WTC11 (cell line): ENCODE results near the gene C4orf50. TPM values are rescaled to one million over a fixed set of nuclear protein-coding genes. Genes with fewer than 3 reads are reported as not detected.
A peak's percentile ranks its signal among the peaks of the same experiment; 100 is the strongest.

Experiments used
- ARID4B ChIP-seq: sonication (generic); formaldehyde crosslinking; IDR thresholded peaks from 2 replicates; pipeline ENCODE4 v1.8.0; 2023; ENCODE audit warnings: missing genetic modification reagents, mild to moderate bottlenecking, borderline replicate concordance
- CBFB ChIP-seq: sonication (generic); formaldehyde crosslinking; IDR thresholded peaks from 2 replicates; pipeline ENCODE4 v1.8.1; 2022; ENCODE audit warnings: mild to moderate bottlenecking, low read depth, missing genetic modification reagents
- CDX4 ChIP-seq: fragments of 250-450 bp; sonication (Bioruptor Pico); IDR thresholded peaks from 2 replicates; pipeline ENCODE4 v1.9.0; 2021; ENCODE audit warnings: moderate library complexity, mild to moderate bottlenecking, inconsistent platforms, borderline replicate concordance
- CREB1 ChIP-seq: sonication (generic); formaldehyde crosslinking; IDR thresholded peaks from 2 replicates; pipeline ENCODE4 v1.8.0; 2023; ENCODE audit warnings: mild to moderate bottlenecking, missing genetic modification reagents
- E2F5 ChIP-seq: sonication (generic); formaldehyde crosslinking; IDR thresholded peaks from 2 replicates; pipeline ENCODE4 v1.8.1; 2022; ENCODE audit warnings: mild to moderate bottlenecking, moderate library complexity, missing genetic modification reagents
- ELF4 ChIP-seq: sonication (generic); formaldehyde crosslinking; IDR thresholded peaks from 2 replicates; pipeline ENCODE4 v1.8.1; 2022; ENCODE audit warnings: low read depth, mild to moderate bottlenecking, moderate library complexity, missing genetic modification reagents
- ESRRA ChIP-seq: sonication (generic); formaldehyde crosslinking; IDR thresholded peaks from 2 replicates; pipeline ENCODE4 v1.8.1; 2022; ENCODE audit warnings: mild to moderate bottlenecking, missing genetic modification reagents, borderline replicate concordance
- FOXJ3 ChIP-seq: sonication (generic); formaldehyde crosslinking; IDR thresholded peaks from 2 replicates; pipeline ENCODE4 v1.9.0; 2021; ENCODE audit warnings: missing genetic modification reagents, mild to moderate bottlenecking, borderline replicate concordance
- GABPB1 ChIP-seq: sonication (generic); formaldehyde crosslinking; IDR thresholded peaks from 2 replicates; pipeline ENCODE4 v1.8.1; 2023; ENCODE audit warnings: mild to moderate bottlenecking, missing genetic modification reagents
- GTF2I ChIP-seq: fragments of 250-450 bp; sonication (Bioruptor Pico); conservative IDR thresholded peaks from 2 replicates; pipeline ENCODE4 v1.4.0; 2021; ENCODE audit warnings: mild to moderate bottlenecking
- KAT7 ChIP-seq: sonication (generic); formaldehyde crosslinking; IDR thresholded peaks from 2 replicates; pipeline ENCODE4 v1.8.1; 2023; ENCODE audit warnings: missing genetic modification reagents, mild to moderate bottlenecking, borderline replicate concordance
- MAX ChIP-seq: sonication (generic); formaldehyde crosslinking; IDR thresholded peaks from 2 replicates; pipeline ENCODE4 v1.8.0; 2022; ENCODE audit warnings: mild to moderate bottlenecking, missing genetic modification reagents
- MXD4 ChIP-seq: fragments of 250-450 bp; sonication (Bioruptor Pico); IDR thresholded peaks from 2 replicates; pipeline ENCODE4 v1.8.0; 2021; ENCODE audit warnings: mild to moderate bottlenecking, moderate library complexity, borderline replicate concordance
- NFATC4 ChIP-seq: fragments of 250-450 bp; sonication (Bioruptor Pico); IDR thresholded peaks from 2 replicates; pipeline ENCODE4 v1.9.0; 2021; ENCODE audit warnings: mild to moderate bottlenecking
- NFE2L1 ChIP-seq: sonication (generic); formaldehyde crosslinking; IDR thresholded peaks from 2 replicates; pipeline ENCODE4 v1.8.1; 2023; ENCODE audit warnings: missing genetic modification reagents
- NFYB ChIP-seq: sonication (generic); formaldehyde crosslinking; conservative IDR thresholded peaks from 2 replicates; pipeline ENCODE4 v1.8.0; 2022; ENCODE audit warnings: low read depth, missing genetic modification reagents
- SMAD4 ChIP-seq: sonication (generic); formaldehyde crosslinking; IDR thresholded peaks from 2 replicates; pipeline ENCODE4 v1.8.0; 2022; ENCODE audit warnings: mild to moderate bottlenecking, missing genetic modification reagents
- STAT6 ChIP-seq: sonication (generic); formaldehyde crosslinking; conservative IDR thresholded peaks from 2 replicates; pipeline ENCODE4 v1.8.1; 2023; ENCODE audit warnings: mild to moderate bottlenecking, low read depth, missing genetic modification reagents, moderate library complexity
- USF1 ChIP-seq: sonication (generic); formaldehyde crosslinking; IDR thresholded peaks from 2 replicates; pipeline ENCODE4 v1.8.0; 2022; ENCODE audit warnings: mild to moderate bottlenecking, missing genetic modification reagents
- ZBTB43 ChIP-seq: sonication (generic); formaldehyde crosslinking; IDR thresholded peaks from 2 replicates; pipeline ENCODE4 v1.8.1; 2023; ENCODE audit warnings: mild to moderate bottlenecking, missing genetic modification reagents
- ZNF121 ChIP-seq: sonication (generic); formaldehyde crosslinking; IDR thresholded peaks from 2 replicates; pipeline ENCODE4 v1.8.0; 2023; ENCODE audit warnings: missing genetic modification reagents
- ZNF219 ChIP-seq: sonication (generic); formaldehyde crosslinking; IDR thresholded peaks from 2 replicates; pipeline ENCODE4 v1.8.0; 2023; ENCODE audit warnings: missing genetic modification reagents, mild to moderate bottlenecking, borderline replicate concordance
- ZNF232 ChIP-seq: sonication (generic); formaldehyde crosslinking; IDR thresholded peaks from 2 replicates; pipeline ENCODE4 v1.8.0; 2022; ENCODE audit warnings: mild to moderate bottlenecking, missing genetic modification reagents
- ZNF263 ChIP-seq: sonication (generic); formaldehyde crosslinking; IDR thresholded peaks from 2 replicates; pipeline ENCODE4 v1.8.1; 2022; ENCODE audit warnings: low read depth, mild to moderate bottlenecking, moderate library complexity, missing genetic modification reagents
- ZNF396 ChIP-seq: fragments of 250-450 bp; sonication (Bioruptor Pico); IDR thresholded peaks from 2 replicates; pipeline ENCODE4 v1.8.0; 2021; ENCODE audit warnings: mild to moderate bottlenecking, moderate library complexity, borderline replicate concordance
- ZSCAN18 ChIP-seq: fragments of 250-450 bp; sonication (Bioruptor Pico); IDR thresholded peaks from 2 replicates; pipeline ENCODE4 v2.1.2; 2022; ENCODE audit warnings: mild to moderate bottlenecking, moderate library complexity
- total RNA-seq: library from RNA; stranded (reverse); gene quantifications from 3 replicates; pipeline ENCODE4 v1.2.3, GENCODE V29; 2021

C4orf50 gene
- total RNA-seq, 1 experiment from 2014 or later, result 0.17 TPM

GRCh38 chr4:5890063-5890727, 128.0 kb downstream of the C4orf50 start (continued):
- no peak for TF ChIP-seq GTF2I (CRISPR knock-in tag)
- peak; percentile 71 for TF ChIP-seq ZNF121 (CRISPR knock-in tag)
- no peak for TF ChIP-seq ZNF219 (CRISPR knock-in tag)
- TF ChIP-seq ZNF263, result no peak
- TF ChIP-seq ELF4 (CRISPR knock-in tag), result no peak
- TF ChIP-seq NFE2L1 (CRISPR knock-in tag), result no peak
- no peak for TF ChIP-seq KAT7 (CRISPR knock-in tag)
- 0 out of 2 replicates have a peak, but pooled peaks have one; percentile 3 for TF ChIP-seq CBFB
- TF ChIP-seq GABPB1 (CRISPR knock-in tag), result no peak
- TF ChIP-seq ESRRA (CRISPR knock-in tag), result no peak
- TF ChIP-seq ZNF232 (CRISPR knock-in tag), result no peak; the same call in 1 of the 2 replicates
- TF ChIP-seq FOXJ3 (CRISPR knock-in tag), result no peak
- no peak for TF ChIP-seq STAT6
- TF ChIP-seq CDX4 (CRISPR knock-in tag), result no peak
- TF ChIP-seq ARID4B, result peak; percentile 60; the same call in 1 of the 2 replicates
- TF ChIP-seq ZNF396 (CRISPR knock-in tag), result no peak
- TF ChIP-seq MXD4 (CRISPR knock-in tag), result no peak
- TF ChIP-seq CREB1 (CRISPR knock-in tag), result no peak
- peak; percentile 87 for TF ChIP-seq USF1
- no peak for TF ChIP-seq ZSCAN18
- TF ChIP-seq ZBTB43 (CRISPR knock-in tag), result no peak
- peak; percentile 86 for TF ChIP-seq MAX (CRISPR knock-in tag)
- TF ChIP-seq NFYB (CRISPR knock-in tag), result no peak
- no peak for TF ChIP-seq E2F5 (CRISPR knock-in tag)
- no peak for TF ChIP-seq NFATC4 (CRISPR knock-in tag)
- no peak for TF ChIP-seq SMAD4
